ENCODE results near the gene ABCG4.
"Not testable (repeated sequence)": the region's sequence is repeated elsewhere in the genome, so short reads cannot be mapped to it uniquely, and the experiment has no call there.

Gene ABCG4

GRCh38 chr11:119149018-119149785 is at the start of gene ABCG4:
Gene ABCG4, plus strand, starts transcription at chr11:119149052. Its CDS starts 914 bp downstream, at chr11:119149966.
- peak within 1 kb of the TSS; percentile 23 to 70 (median 61); a peak in 21 of 22 replicates for H3K9ac ChIP-seq
- peak within 1 kb of the TSS; percentile 94 to 100 (median 98) for H3K4me2 ChIP-seq
- peaks cover 13 to 30% (median 26%) of the 10 kb centered on the region in 10 experiments for H3K4me1 ChIP-seq
- H3K36me3 ChIP-seq = no peaks in the 10 kb centered on the region
- peaks cover 0 to 26% (median 6%) of the 10 kb centered on the region in 11 experiments; a peak in 6 of 22 replicates for H4K20me1 ChIP-seq
- no peaks in the 10 kb centered on the region for H3K9me3 ChIP-seq (replicated peaks in 1 of 11)
- H3K27ac ChIP-seq = no peak within 1 kb of the TSS
- peaks cover 42 to 63% (median 54%) of the 10 kb centered on the region in 11 experiments for H3K27me3 ChIP-seq
- H3K4me3 ChIP-seq = peak within 1 kb of the TSS; percentile 56 to 75 (median 67)
- no peak for TF ChIP-seq Cebpa-rat (IDR thresholded peaks at IDR 0.05)

DNA sequence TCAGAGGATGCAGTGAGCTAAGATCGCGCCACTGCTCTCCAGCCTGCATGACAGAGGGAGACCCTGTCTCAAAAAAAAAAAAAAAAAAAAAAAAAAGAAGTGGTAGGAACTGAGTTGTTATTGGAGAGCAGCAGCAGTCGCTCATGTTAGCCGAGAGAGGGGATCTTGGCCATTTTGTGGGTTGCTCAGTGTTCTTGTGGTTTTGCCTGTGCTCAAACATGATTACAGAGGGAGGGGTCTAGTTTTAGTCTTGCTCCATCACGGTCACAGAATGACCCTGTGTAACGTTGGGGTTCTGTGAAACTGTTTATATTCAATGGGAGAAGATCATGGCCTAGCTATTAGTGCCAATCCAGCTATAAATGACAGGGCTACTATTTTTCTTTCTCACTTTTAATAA is 49.1 kb upstream of the ABCG4 start:
- Histone ChIP-seq H3K4me3 (peak overlapping the region in 5 of 10 experiments; percentile 70 to 92 (median 86); a peak in 6 of 20 replicates), H3K9ac (peak overlapping the region in 9 of 11 experiments; percentile 35 to 95 (median 88); a peak in 13 of 22 replicates), H4K20me1 (peaks cover 0 to 5% (median 4%) of the 10 kb centered on the region in 11 experiments; a peak in 9 of 22 replicates), H3K27me3 (no peaks in the 10 kb centered on the region), H3K4me1 (peaks cover 48 to 58% (median 53%) of the 10 kb centered on the region in 10 experiments), H3K9me3 (replicated peaks in 1 of 11) (no peaks in the 10 kb centered on the region), H3K27ac (peak overlapping the region in 1 of 11 experiments; percentile 97; a peak in 1 of 22 replicates), H3K4me2 (peak overlapping the region; percentile 93 to 100 (median 99)), H3K36me3 (peaks cover 22 to 34% (median 26%) of the 10 kb centered on the region in 11 experiments)
- no peak for TF ChIP-seq Cebpa-rat (IDR thresholded peaks at IDR 0.05)

- Histone ChIP-seq H3K4me1 (peaks cover 55 to 65% (median 60%) of the 10 kb centered on the region in 10 experiments), H4K20me1 (no peaks in the 10 kb centered on the region), H3K9ac (peak overlapping the region; percentile 80 to 95 (median 88)), H3K9me3 (replicated peaks in 1 of 11) (no peaks in the 10 kb centered on the region), H3K27ac (peak overlapping the region in 9 of 11 experiments; percentile 90 to 99 (median 98); a peak in 16 of 22 replicates), H3K36me3 (peaks cover 22 to 34% (median 26%) of the 10 kb centered on the region in 11 experiments), H3K4me3 (peak overlapping the region; percentile 70 to 96 (median 88)), H3K4me2 (peak overlapping the region; percentile 93 to 100 (median 99)), H3K27me3 (no peaks in the 10 kb centered on the region)
- no peak for TF ChIP-seq Cebpa-rat (IDR thresholded peaks at IDR 0.05)
These were observed 48.4 kb upstream of the ABCG4 start for GRCh38 chr11:119100246-119100970.

GRCh38 chr11:119100994-119101758 is 47.7 kb upstream of the ABCG4 start:
- Histone ChIP-seq H4K20me1 (no peaks in the 10 kb centered on the region), H3K9ac (peak overlapping the region; percentile 80 to 95 (median 88)), H3K27me3 (no peaks in the 10 kb centered on the region), H3K9me3 (replicated peaks in 1 of 11) (no peaks in the 10 kb centered on the region), H3K4me2 (peak overlapping the region; percentile 93 to 100 (median 99)), H3K4me1 (peaks cover 57 to 67% (median 61%) of the 10 kb centered on the region in 10 experiments), H3K27ac (peak overlapping the region; percentile 88 to 99 (median 97)), H3K36me3 (peaks cover 22 to 30% (median 26%) of the 10 kb centered on the region in 11 experiments), H3K4me3 (peak overlapping the region; percentile 70 to 96 (median 88))
- TF ChIP-seq Cebpa-rat (IDR thresholded peaks at IDR 0.05) = no peak

GRCh38 chr11:119101759-119102423 is 47.0 kb upstream of the ABCG4 start, which contains the start of gene DPAGT1:
Gene DPAGT1, minus strand, starts transcription at chr11:119101853. Its CDS starts 198 bp downstream, at chr11:119101655.
- H4K20me1 ChIP-seq = no peaks in the 10 kb centered on the region
- no peaks in the 10 kb centered on the region for H3K9me3 ChIP-seq (replicated peaks in 1 of 11)
- H3K27ac ChIP-seq = peak within 1 kb of the TSS; percentile 88 to 99 (median 97)
- peak within 1 kb of the TSS; percentile 80 to 95 (median 88) for H3K9ac ChIP-seq
- H3K4me1 ChIP-seq = peaks cover 61 to 68% (median 63%) of the 10 kb centered on the region in 10 experiments
- H3K4me3 ChIP-seq = peak within 1 kb of the TSS; percentile 70 to 96 (median 88)
- TF ChIP-seq Cebpa-rat (IDR thresholded peaks at IDR 0.05) = no peak
- H3K4me2 ChIP-seq = peak within 1 kb of the TSS; percentile 93 to 100 (median 99)
- peaks cover 15 to 23% (median 19%) of the 10 kb centered on the region in 11 experiments for H3K36me3 ChIP-seq
- H3K27me3 ChIP-seq = no peaks in the 10 kb centered on the region

GRCh38 chr11:119103161-119103664 is 45.6 kb upstream of the ABCG4 start:
- not testable (repeated sequence) for H4K20me1 ChIP-seq; H3K27me3 ChIP-seq; H3K9me3 ChIP-seq (replicated peaks in 1 of 11)
- Histone ChIP-seq H3K27ac (peak overlapping the region in 10 of 11 experiments; percentile 8 to 99 (median 97); a peak in 18 of 22 replicates), H3K36me3 (peaks cover 2 to 10% (median 5%) of the 10 kb centered on the region in 11 experiments), H3K4me3 (peak overlapping the region; percentile 70 to 96 (median 88); a peak in 17 of 20 replicates), H3K4me2 (peak overlapping the region; percentile 93 to 100 (median 99)), H3K9ac (peak overlapping the region; percentile 80 to 95 (median 88); a peak in 20 of 22 replicates), H3K4me1 (peaks cover 62 to 71% (median 68%) of the 10 kb centered on the region in 10 experiments)

DNA sequence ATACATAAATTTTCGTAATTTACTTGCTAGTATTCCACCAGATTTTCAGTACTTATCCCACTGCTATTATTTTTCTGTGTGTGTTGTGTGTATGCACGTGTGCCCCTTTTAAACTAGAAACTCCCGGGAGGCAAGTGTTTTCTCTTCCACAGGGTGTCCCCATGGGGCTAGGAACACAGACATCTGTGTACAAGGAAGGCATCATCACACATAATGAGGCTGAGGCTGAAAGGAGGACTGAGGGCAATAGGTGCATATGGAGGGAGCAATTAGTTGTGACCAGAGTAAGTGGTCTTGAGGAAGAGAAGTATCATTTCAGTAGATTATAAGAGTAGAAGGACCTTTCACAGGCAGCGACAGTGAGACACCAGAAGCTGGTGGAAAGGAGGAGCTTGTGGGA is 45.1 kb upstream of the ABCG4 start:
- H3K4me1 ChIP-seq = peaks cover 67 to 77% (median 74%) of the 10 kb centered on the region in 10 experiments
- H3K4me2 ChIP-seq = peak overlapping the region; percentile 93 to 100 (median 99); a peak in 19 of 22 replicates
- 0 out of 22 replicates have a peak overlapping the region, but pooled peaks of 2 of the 11 experiments have one; percentile 96 to 98 for H3K27ac ChIP-seq
- H3K9me3 ChIP-seq (replicated peaks in 1 of 11) = no peaks in the 10 kb centered on the region
- H3K27me3 ChIP-seq = no peaks in the 10 kb centered on the region
- H4K20me1 ChIP-seq = peaks cover 0 to 15% (median 0%) of the 10 kb centered on the region in 11 experiments; a peak in 5 of 22 replicates
- H3K9ac ChIP-seq = peak overlapping the region in 4 of 11 experiments; percentile 5 to 37 (median 28); a peak in 4 of 22 replicates
- no peak for TF ChIP-seq Cebpa-rat (IDR thresholded peaks at IDR 0.05)
- H3K4me3 ChIP-seq = no peak overlapping the region
- peaks cover 0 to 4% (median 2%) of the 10 kb centered on the region in 11 experiments; a peak in 7 of 22 replicates for H3K36me3 ChIP-seq
